ENCODE data around the gene CLTA. TPM values are rescaled to one million over a fixed set of nuclear protein-coding genes. Genes with fewer than 3 reads are reported as not detected.

CLTA gene
- total and polyA plus RNA-seq, 10 of the 15 experiments (the other 5 are each of a cell fraction or from before 2014, with no cell fraction given) = 49.0 to 241 (median 168) TPM

- ChIA-PET RAD21 (ENCODE audit: unreplicated experiment) (no interaction called here), SMC1A (ENCODE audit: uncharacterized antibody, unreplicated experiment) (interaction anchor here (1.5 kb wide), 1 partner anchor 122 kb away, joined by 3 read pairs; no protein-coding TSS in a partner anchor), POLR2A (no interaction called here), CTCF (interaction anchor here (0.7 kb wide), 1 partner anchor 14 kb away, joined by 3 read pairs; no protein-coding TSS in a partner anchor)
- Histone ChIP-seq H2AFZ (ENCODE audit: control insufficient read depth, low read depth, low read length) (no peak overlapping the region), H3K27ac (ENCODE audit: control insufficient read depth, insufficient read depth) (no peak overlapping the region), H3K9me3 (replicated peaks; ENCODE audit: control insufficient read depth, insufficient read depth, low read length) (peaks cover 2% of the 10 kb centered on the region; the same call in 1 of the 3 replicates), H3K4me1 (ENCODE audit: control insufficient read depth, insufficient read depth, low read length) (no peaks in the 10 kb centered on the region), H3K9ac (ENCODE audit: control insufficient read depth, insufficient read depth, low read length) (no peak overlapping the region), H3K36me3 (ENCODE audit: control insufficient read depth in 2 of 2, insufficient read depth in 2 of 2, low read length in 1 of 2) (peaks cover 24 to 41% of the 10 kb centered on the region in 2 experiments), H3K79me2 (ENCODE audit: control insufficient read depth, insufficient read depth, low read length) (no peaks in the 10 kb centered on the region), H3K27me3 (replicated peaks in 1 of 2; ENCODE audit: control insufficient read depth in 2 of 2, insufficient read depth in 2 of 2, low read length in 1 of 2) (no peaks in the 10 kb centered on the region), H3K4me3 (no peak overlapping the region), H4K20me1 (ENCODE audit: control insufficient read depth, insufficient read depth) (no peaks in the 10 kb centered on the region), H3K4me2 (ENCODE audit: control insufficient read depth, insufficient read depth) (no peak overlapping the region)
- WGBS (ENCODE audit: insufficient coverage, insufficient replicate concordance, low lambda C conversion rate, missing lambda C conversion rate) = 100% methylated on average over 3 of the region's 3 CpGs
- FAIRE-seq (no peak), ATAC-seq (no peak), DNase-seq (ENCODE audit: low read depth, low spot score) (no peak)
- TF ChIP-seq SUZ12 (IDR thresholded peaks at IDR 0.05; ENCODE audit: unreplicated experiment) (no peak), BCL3 (IDR thresholded peaks at IDR 0.05; ENCODE audit: borderline replicate concordance, insufficient read depth, low read depth, low read length, poor library complexity, severe bottlenecking) (no peak), ZNF592 (IDR thresholded peaks at IDR 0.05) (no peak), NFIC (IDR thresholded peaks at IDR 0.05; ENCODE audit: low read depth, low read length) (no peak), HDAC2 (IDR thresholded peaks at IDR 0.05) (no peak), EGR1 (IDR thresholded peaks at IDR 0.05; ENCODE audit: borderline replicate concordance in 1 of 2, low read depth in 2 of 2, low read length in 2 of 2) (no peak), NFYB (IDR thresholded peaks at IDR 0.05; ENCODE audit: insufficient read depth, low read depth, low read length) (no peak), KDM1A (IDR thresholded peaks at IDR 0.05; ENCODE audit: borderline replicate concordance) (no peak), TCF12 (IDR thresholded peaks at IDR 0.05; ENCODE audit: low read depth, low read length) (no peak)
- intact Hi-C loops (cut with micrococcal nuclease; ENCODE audit: unreplicated experiment) = no loop called here
- no TSS peak for BruUV-seq (replicated peaks)
- in situ Hi-C loops (cut with MboI) = no loop called here
Observed at GRCh38 chr9:36221667-36222066, 30.9 kb downstream of the CLTA start.
